GM21576 (cell line): ENCODE results near the gene APBB2.
"Not testable (repeated sequence)": the region's sequence is repeated elsewhere in the genome, so short reads cannot be mapped to it uniquely, and the experiment has no call there.

Source experiments
- ATAC-seq: cut with Tn5 transposase; IDR thresholded peaks from one replicate; pipeline ENCODE4 v1.9.1; 2021; ENCODE audit warnings: mild to moderate bottlenecking, moderate library complexity; ENCODE audit not compliant: unreplicated experiment

Gene APBB2

GRCh38 chr4:41029098-41029497, 185.2 kb downstream of the APBB2 start:
- no peak for ATAC-seq

GRCh38 chr4:41028392-41029076, 185.8 kb downstream of the APBB2 start:
- ATAC-seq: no peak

- no peak for ATAC-seq
These were observed 187.4 kb downstream of the APBB2 start for GRCh38 chr4:41026971-41027370.

GRCh38 chr4:41025824-41026223, 188.5 kb downstream of the APBB2 start:
- no peak for ATAC-seq

- ATAC-seq: no peak
These were observed 189.5 kb downstream of the APBB2 start for GRCh38 chr4:41024556-41025491.

- no peak for ATAC-seq
These were observed 192.2 kb downstream of the APBB2 start for GRCh38 chr4:41022116-41022515.

- no peak for ATAC-seq
These were observed 199.2 kb downstream of the APBB2 start for GRCh38 chr4:41015016-41015675.

GRCh38 chr4:41014158-41014557, 200.2 kb downstream of the APBB2 start:
- ATAC-seq: no peak

GRCh38 chr4:41013746-41014145, 200.6 kb downstream of the APBB2 start:
- ATAC-seq: no peak

- no peak for ATAC-seq
These were observed 201.4 kb downstream of the APBB2 start for GRCh38 chr4:41012911-41013310.

- ATAC-seq: no peak
These were observed 202.0 kb downstream of the APBB2 start for GRCh38 chr4:41012293-41012692.

- ATAC-seq: no peak
These were observed 204.9 kb downstream of the APBB2 start for GRCh38 chr4:41009411-41009810.

- ATAC-seq: no peak
These were observed 208.2 kb downstream of the APBB2 start for GRCh38 chr4:41006141-41006540.

- no peak for ATAC-seq
These were observed 212.0 kb downstream of the APBB2 start for GRCh38 chr4:41002309-41002708.

GRCh38 chr4:41000356-41000755, 214.0 kb downstream of the APBB2 start:
- no peak for ATAC-seq

- no peak for ATAC-seq
These were observed 215.5 kb downstream of the APBB2 start for GRCh38 chr4:40998675-40999358.

GRCh38 chr4:40995850-40996249, 218.5 kb downstream of the APBB2 start:
- ATAC-seq: no peak

GRCh38 chr4:40994321-40994720, 220.0 kb downstream of the APBB2 start:
- not testable (repeated sequence) for ATAC-seq

- not testable (repeated sequence) for ATAC-seq
These were observed 221.0 kb downstream of the APBB2 start for GRCh38 chr4:40993296-40993693.

- ATAC-seq: peak; percentile 62
These were observed 221.7 kb downstream of the APBB2 start for GRCh38 chr4:40992472-40993295.
